ENCODE data around the gene PAX5. TPM values are rescaled to one million over a fixed set of nuclear protein-coding genes. Genes with fewer than 3 reads are reported as not detected.
A peak's percentile ranks its signal among the peaks of the same experiment; 100 is the strongest.

The PAX5 gene
- polyA plus RNA-seq, 2 of the 4 experiments (the other 2 are of a cell fraction) = not detected

DNA sequence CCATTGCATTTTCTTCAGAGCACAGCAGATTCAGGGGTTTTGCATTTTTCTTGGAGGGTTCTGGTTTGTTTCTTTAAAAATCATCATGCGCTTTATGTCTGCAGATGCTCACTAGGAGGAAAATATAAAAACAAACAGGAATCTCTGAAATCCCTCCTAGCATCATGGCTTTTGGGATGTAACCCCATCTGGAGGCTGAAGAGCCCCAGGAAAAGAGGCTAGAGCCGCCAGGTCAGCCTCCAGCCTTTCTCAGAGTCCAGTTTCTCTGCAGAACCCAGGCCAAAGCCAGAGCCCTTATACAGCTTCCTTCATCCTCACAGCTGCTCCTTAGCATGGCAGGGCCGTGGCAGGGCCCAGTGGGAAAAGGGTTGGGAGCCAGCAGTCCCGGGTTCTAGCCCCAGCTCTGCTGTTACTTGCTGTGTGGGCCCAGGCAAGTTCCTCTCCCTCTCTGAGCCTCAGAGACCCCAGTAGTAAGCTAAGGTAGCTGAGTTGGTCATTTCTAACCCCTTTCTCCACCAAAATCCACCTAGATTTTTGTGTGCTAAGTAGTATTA is 62.1 kb downstream of the PAX5 start:
- no peak for ATAC-seq
- no peak for DNase-seq (ENCODE audit: low read depth in 1 of 2, low spot score in 1 of 2)
- Histone ChIP-seq H3K4me1 (peaks cover 14% of the 10 kb centered on the region; the same call in 2 of the 3 replicates), H3K4me3 (no peak overlapping the region), H3K9me3 (no peaks in the 10 kb centered on the region), H3K27ac (no peak overlapping the region), H3K4me2 (no peak overlapping the region)
- POLR2A ChIA-PET = no interaction called here
- TF ChIP-seq, protein P1, sequence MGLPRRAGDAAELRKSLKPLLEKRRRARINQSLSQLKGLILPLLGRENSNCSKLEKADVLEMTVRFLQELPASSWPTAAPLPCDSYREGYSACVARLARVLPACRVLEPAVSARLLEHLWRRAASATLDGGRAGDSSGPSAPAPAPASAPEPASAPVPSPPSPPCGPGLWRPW (IDR thresholded peaks at IDR 0.05) = no peak
- TF ChIP-seq CBX2 (IDR thresholded peaks at IDR 0.05; ENCODE audit: borderline replicate concordance, low read depth) (no peak), MYC (IDR thresholded peaks at IDR 0.05; ENCODE audit: borderline replicate concordance, low read length) (no peak), KDM5A (IDR thresholded peaks at IDR 0.05) (no peak), RFX5 (IDR thresholded peaks at IDR 0.05) (no peak), POLR2A (IDR thresholded peaks at IDR 0.05; ENCODE audit: low read length) (no peak), ZC3H11A (IDR thresholded peaks at IDR 0.05) (no peak)
- TF ChIP-seq, protein P2, sequence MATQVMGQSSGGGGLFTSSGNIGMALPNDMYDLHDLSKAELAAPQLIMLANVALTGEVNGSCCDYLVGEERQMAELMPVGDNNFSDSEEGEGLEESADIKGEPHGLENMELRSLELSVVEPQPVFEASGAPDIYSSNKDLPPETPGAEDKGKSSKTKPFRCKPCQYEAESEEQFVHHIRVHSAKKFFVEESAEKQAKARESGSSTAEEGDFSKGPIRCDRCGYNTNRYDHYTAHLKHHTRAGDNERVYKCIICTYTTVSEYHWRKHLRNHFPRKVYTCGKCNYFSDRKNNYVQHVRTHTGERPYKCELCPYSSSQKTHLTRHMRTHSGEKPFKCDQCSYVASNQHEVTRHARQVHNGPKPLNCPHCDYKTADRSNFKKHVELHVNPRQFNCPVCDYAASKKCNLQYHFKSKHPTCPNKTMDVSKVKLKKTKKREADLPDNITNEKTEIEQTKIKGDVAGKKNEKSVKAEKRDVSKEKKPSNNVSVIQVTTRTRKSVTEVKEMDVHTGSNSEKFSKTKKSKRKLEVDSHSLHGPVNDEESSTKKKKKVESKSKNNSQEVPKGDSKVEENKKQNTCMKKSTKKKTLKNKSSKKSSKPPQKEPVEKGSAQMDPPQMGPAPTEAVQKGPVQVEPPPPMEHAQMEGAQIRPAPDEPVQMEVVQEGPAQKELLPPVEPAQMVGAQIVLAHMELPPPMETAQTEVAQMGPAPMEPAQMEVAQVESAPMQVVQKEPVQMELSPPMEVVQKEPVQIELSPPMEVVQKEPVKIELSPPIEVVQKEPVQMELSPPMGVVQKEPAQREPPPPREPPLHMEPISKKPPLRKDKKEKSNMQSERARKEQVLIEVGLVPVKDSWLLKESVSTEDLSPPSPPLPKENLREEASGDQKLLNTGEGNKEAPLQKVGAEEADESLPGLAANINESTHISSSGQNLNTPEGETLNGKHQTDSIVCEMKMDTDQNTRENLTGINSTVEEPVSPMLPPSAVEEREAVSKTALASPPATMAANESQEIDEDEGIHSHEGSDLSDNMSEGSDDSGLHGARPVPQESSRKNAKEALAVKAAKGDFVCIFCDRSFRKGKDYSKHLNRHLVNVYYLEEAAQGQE (IDR thresholded peaks at IDR 0.05) = no peak
- FAIRE-seq = no peak
- CTCF ChIA-PET = interaction anchor here (1.0 to 7.9 kb wide), 4 partner anchors 10 to 103 kb away, joined by 3 to 166 read pairs (median 10); no protein-coding TSS in a partner anchor
- 67% methylated on average over 4 of the region's 4 CpGs for WGBS (ENCODE audit: missing lambda C conversion rate)

DNA sequence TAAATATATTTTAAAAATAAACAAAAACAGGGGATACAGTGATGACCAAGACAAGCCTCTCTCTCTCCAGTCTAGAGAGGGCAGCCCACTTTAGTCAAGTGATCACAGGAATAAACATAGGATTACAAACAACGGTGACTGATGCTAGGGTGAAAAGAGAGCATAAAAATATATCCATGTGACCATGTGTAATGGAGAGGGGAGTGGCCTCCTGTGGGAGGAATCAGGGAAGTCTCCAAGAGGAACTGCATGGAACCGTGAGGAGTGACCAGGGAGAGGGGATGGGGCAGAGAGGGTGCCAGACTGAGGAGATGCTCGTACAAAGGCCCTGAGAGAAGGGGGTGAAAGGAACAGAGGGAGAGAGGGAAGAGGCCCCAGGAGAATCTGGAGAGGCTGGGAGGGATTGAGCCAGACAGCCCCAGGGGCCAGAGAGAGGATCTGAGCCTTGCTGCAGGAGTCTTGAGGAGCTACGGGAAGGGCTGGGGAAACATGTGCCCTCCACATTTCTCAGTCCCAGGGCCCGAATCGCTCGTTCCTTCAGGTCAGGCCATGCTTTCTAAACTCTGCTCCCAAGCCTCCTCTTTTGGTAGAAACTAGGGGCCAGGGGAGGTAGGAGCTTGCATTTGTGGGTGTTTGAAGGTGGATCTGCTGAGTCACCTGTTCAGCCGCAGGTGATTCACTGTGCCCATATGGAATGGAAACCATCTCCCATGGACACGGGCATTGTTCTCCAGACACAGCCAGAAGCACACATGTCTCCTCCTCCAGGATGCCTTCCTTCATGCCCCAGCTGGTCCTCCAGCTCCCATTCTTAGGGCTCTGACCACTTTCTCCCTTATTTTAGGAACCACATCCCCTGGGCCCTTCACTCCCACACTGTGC is 63.8 kb downstream of the PAX5 start:
- Histone ChIP-seq H3K4me2 (0 out of 3 replicates have a peak overlapping the region, but pooled peaks have one; percentile 17), H3K4me1 (peaks cover 8% of the 10 kb centered on the region; the same call in 2 of the 3 replicates), H3K9me3 (no peaks in the 10 kb centered on the region), H3K4me3 (no peak overlapping the region), H3K27ac (no peak overlapping the region; a peak in 1 of 6 replicates)
- ChIA-PET CTCF (interaction anchor here (0.5 to 7.9 kb wide), 4 partner anchors 9 to 97 kb away, joined by 3 to 166 read pairs (median 3); no protein-coding TSS in a partner anchor), POLR2A (no interaction called here)
- TF ChIP-seq EP300 (IDR thresholded peaks at IDR 0.05) (no peak), MAFK (IDR thresholded peaks at IDR 0.05; ENCODE audit: partially characterized antibody) (peak; percentile 29), KDM1A (IDR thresholded peaks at IDR 0.05; ENCODE audit: low read depth) (no peak)
- peak; percentile 62 to 78; a peak in 5 of 6 replicates for ATAC-seq
- peak in 1 of 2 experiments; percentile 22 for DNase-seq (ENCODE audit: low read depth in 1 of 2, low spot score in 1 of 2)
- FAIRE-seq = no peak
- 74% methylated on average over 9 of the region's 9 CpGs for WGBS (ENCODE audit: missing lambda C conversion rate)

DNA sequence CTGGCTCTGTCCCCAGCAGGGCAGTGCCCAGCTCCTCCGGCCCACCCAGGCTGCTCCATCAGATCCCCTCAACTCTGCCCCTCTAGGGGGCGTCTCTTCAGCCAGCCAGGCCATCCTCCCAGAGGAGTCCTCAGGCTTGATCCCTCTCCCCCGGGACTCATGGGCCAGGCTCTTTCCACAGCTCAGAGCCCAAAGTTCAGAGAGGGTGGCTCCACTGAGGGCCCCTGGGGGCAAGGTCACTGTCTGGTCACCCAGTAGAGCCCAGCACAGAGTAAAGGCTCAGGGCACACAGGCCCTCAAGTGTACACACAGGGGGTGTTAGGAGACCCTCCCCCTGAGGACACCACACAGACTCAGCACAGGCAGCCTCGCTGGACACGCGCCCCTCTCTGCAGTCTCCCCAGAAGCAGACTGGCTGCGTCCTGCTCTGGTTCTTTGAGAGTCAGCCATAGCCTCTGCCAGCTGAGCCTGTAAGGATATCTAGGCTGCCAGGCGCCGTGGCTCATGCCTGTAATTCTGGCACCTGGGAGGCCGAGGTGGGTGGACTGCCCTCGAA is 64.8 kb downstream of the PAX5 start:
- FAIRE-seq (no peak), ATAC-seq (peak in 1 of 2 experiments; percentile 27; a peak in 2 of 6 replicates), DNase-seq (ENCODE audit: low read depth in 1 of 2, low spot score in 1 of 2) (no peak)
- 69% methylated on average over 8 of the region's 11 CpGs for WGBS (ENCODE audit: missing lambda C conversion rate)
- TF ChIP-seq ZFP36 (IDR thresholded peaks at IDR 0.05; ENCODE audit: borderline replicate concordance, partially characterized antibody) = no peak
- no peak for TF ChIP-seq BHLHE40 (IDR thresholded peaks at IDR 0.05; ENCODE audit: low read depth, low read length)
- TF ChIP-seq RFX5 (IDR thresholded peaks at IDR 0.05) = no peak
- no peak for TF ChIP-seq FOSB (CRISPR knock-in tag; IDR thresholded peaks at IDR 0.05)
- TF ChIP-seq RNF2 (IDR thresholded peaks at IDR 0.05; ENCODE audit: borderline replicate concordance, low read depth) = no peak
- TF ChIP-seq NR3C1 (IDR thresholded peaks at IDR 0.05) = no peak
- no peak for TF ChIP-seq MYC (IDR thresholded peaks at IDR 0.05; ENCODE audit: borderline replicate concordance, low read length)
- TF ChIP-seq CHD2 (IDR thresholded peaks at IDR 0.05; ENCODE audit: low read length, partially characterized antibody) = no peak
- no peak for TF ChIP-seq CEBPB (IDR thresholded peaks at IDR 0.05)
- TF ChIP-seq HOXB5 (CRISPR knock-in tag; IDR thresholded peaks at IDR 0.05) = no peak
- TF ChIP-seq KDM5A (IDR thresholded peaks at IDR 0.05) = no peak
- no peak for TF ChIP-seq FOXS1 (CRISPR knock-in tag; IDR thresholded peaks at IDR 0.05)
- TF ChIP-seq, protein P3, sequence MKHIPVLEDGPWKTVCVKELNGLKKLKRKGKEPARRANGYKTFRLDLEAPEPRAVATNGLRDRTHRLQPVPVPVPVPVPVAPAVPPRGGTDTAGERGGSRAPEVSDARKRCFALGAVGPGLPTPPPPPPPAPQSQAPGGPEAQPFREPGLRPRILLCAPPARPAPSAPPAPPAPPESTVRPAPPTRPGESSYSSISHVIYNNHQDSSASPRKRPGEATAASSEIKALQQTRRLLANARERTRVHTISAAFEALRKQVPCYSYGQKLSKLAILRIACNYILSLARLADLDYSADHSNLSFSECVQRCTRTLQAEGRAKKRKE (CRISPR knock-in tag; IDR thresholded peaks at IDR 0.05; ENCODE audit: low read depth) = no peak
- Histone ChIP-seq H3K9me3 (no peaks in the 10 kb centered on the region), H3K4me3 (no peak overlapping the region), H3K4me2 (no peak overlapping the region), H3K27ac (no peak overlapping the region), H3K4me1 (peaks cover 8% of the 10 kb centered on the region; the same call in 2 of the 3 replicates)
- POLR2A ChIA-PET = no interaction called here
- CTCF ChIA-PET = interaction anchor here (0.9 to 3.3 kb wide), 5 partner anchors 11 to 96 kb away, joined by 3 to 20 read pairs (median 3); no protein-coding TSS in a partner anchor

Measured in A549 (cell line).